NCI-H524 (cell line): ENCODE data around the gene MBOAT7.
"Not testable (repeated sequence)": the region's sequence is repeated elsewhere in the genome, so short reads cannot be mapped to it uniquely, and the experiment has no call there.

ENCODE experiments used
- DNase-seq, 2 experiments: peaks; one replicate each; lab custom pipeline; 2025; lab: John Stamatoyannopoulos, UW

MBOAT7 gene, protein sequence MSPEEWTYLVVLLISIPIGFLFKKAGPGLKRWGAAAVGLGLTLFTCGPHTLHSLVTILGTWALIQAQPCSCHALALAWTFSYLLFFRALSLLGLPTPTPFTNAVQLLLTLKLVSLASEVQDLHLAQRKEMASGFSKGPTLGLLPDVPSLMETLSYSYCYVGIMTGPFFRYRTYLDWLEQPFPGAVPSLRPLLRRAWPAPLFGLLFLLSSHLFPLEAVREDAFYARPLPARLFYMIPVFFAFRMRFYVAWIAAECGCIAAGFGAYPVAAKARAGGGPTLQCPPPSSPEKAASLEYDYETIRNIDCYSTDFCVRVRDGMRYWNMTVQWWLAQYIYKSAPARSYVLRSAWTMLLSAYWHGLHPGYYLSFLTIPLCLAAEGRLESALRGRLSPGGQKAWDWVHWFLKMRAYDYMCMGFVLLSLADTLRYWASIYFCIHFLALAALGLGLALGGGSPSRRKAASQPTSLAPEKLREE

DNA sequence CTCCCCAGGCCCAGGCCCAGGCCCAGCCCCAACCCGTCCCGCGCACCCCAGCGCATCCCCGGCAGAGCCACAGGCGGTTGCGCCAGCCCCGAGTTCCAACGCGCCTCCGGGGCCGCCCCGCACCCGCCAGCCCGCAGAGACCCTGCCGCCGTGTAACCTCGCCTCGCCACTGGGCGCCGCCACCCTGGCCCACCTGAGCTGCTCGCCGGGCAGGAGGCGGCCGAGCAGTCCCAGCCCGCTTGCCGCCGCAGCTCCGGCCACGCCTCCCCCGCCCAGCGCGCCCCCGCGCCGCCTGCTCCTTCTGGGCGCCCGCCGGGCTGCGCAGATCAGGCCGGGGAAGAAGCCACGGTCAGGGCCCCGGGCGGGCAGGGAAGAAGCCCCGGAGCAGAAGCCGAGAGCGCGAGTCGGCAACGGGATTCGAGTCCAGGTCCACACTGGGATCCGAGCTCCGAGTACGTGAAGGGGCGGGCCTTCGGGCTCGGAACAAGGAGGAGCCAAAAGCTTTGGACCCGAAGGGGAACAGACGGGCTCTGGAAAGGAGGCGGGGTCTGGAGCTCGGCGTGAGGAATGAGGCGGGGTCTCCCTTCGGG, at the start of gene MBOAT7:
TSS of gene MBOAT7 (minus strand) at position 436 of the 590 bp plus-strand sequence. CDS start 1,072 bp downstream, outside the sequence.
- peak in 1 of 2 experiments; percentile 78 for DNase-seq

DNA sequence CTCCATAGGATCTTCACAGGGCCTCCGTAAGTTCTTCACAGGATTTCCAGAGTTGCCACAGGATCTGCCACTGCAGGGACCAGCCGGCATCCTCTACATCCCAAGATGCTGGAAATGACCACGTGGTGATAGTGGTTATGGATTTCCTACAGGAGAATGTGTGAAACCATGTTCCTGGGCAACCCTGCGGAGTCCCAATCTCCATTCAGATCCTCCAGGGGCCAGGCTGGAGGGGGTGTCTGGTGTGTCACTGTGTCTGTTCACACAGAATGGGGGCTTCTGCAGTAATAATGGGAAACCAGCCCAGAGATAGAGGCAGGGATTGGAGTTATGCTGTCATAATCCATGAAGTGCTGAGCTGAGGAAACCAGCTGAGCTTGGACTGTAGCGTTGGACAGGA, 44.6 kb upstream of the MBOAT7 start:
- DNase-seq, result no peak

DNA sequence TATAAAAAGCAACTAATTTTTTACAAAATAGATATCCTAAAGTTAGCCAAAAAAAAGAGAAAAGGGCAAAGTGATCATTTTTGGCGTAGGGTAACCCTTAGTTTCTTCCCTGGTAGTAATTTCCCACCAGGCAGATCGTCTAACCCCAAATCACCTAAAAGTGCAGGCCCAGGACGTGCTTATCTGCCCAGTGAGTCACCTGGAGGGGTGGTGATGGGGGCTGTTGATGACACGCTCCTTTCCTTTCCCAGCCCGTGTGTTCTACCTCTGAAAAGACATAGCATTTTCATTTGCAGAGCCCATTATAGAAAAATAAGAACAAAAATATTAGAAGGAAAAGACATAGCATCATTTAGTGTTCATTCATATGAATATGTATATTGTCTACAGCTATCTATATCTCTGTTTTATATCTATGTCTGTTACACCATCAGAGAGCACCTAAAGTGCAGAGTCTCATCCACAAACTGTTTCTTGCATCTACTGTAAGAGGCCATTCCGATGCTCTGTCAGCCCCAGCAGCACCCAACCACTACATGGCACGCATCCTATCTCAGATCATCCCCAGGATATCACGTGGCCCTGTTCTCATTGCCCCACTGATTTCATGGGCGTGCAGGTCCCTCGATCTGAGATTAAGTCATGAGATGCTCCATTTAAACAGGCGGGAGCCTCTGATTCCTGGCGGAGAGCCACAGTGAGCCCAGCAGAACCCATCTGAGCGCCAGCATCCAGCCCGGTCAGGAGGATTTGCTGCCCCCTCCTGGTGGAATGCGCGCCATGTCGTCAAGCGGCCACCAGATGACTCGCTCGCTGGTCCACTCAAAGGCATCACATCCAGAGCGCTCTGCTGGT, 41.9 kb upstream of the MBOAT7 start:
- peak; percentile 83 to 87 for DNase-seq

DNA sequence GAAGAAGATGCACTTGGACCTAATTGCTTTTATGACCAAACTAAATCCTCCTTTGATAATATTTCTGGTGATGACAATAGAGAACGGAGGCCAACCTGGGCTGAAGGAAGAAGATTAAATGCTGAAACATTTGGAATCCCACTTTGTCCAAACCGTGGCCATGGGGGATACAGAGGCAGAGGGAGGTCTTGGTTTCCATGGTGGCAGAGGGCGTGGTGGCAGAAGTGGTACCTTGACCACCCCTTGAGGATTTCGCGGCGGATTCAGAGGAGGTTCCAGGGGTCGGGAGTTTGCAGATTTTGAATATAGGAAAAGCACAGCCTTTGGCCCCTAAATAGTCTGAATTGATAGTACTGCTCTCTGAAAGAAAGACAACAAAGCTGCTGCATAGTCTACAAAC, 40.7 kb upstream of the MBOAT7 start:
- no peak for DNase-seq

DNA sequence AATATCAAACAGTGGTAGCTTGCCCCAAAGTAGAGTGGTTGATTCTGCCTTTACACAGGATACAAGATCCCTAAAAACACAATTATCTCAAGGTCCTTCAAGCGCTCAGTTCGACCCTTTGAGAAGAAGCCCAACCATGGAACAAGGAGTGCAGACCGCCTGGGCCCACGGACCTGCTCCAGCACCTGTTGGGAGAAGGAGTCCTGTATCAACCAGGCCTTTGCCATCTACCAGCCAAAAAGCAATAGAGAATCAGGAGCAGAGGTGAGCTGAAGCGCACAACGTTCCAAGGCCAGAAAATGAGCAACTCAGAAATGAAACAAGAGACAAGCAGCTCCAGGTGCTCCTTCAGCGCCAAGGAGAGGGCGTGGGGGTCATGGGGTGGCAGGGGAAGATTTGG, 39.8 kb upstream of the MBOAT7 start:
- no peak for DNase-seq

DNA sequence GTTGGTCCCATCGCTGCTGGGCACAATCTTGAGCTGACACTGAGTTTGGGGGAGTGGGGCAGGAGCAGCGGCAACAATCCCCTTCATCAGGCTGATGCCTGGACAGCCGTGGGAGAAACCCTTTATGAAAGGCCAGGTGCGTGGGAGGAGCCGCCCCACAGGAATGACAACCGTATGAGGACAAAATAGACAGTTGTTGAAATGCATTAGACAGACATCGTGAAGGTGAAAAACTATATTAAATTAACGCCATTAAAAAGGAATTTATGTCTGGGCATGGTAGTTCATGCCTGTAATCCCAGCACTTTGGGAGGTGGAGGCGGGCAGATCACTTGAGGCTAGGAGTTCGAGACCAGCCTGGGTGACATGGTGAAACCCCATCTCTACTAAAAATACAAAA, 35.2 kb upstream of the MBOAT7 start:
- not testable (repeated sequence) for DNase-seq

DNA sequence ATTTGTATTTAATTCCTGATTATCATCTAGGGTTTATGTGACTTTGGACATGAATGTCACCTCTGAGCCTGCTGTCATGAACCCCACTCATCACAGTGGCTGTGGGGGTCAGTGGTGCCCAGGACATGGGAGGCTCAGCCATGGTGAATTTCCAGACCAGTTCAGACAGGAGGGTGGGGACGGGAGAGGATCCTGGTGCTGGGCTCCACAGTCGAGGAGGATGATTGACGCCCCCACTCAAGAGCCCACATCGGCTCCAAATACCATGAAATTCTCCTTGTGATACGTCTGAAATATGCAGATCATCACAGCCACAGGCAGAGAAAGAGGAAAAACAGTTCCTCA, 34.5 kb upstream of the MBOAT7 start:
- DNase-seq, result not testable (repeated sequence)

DNA sequence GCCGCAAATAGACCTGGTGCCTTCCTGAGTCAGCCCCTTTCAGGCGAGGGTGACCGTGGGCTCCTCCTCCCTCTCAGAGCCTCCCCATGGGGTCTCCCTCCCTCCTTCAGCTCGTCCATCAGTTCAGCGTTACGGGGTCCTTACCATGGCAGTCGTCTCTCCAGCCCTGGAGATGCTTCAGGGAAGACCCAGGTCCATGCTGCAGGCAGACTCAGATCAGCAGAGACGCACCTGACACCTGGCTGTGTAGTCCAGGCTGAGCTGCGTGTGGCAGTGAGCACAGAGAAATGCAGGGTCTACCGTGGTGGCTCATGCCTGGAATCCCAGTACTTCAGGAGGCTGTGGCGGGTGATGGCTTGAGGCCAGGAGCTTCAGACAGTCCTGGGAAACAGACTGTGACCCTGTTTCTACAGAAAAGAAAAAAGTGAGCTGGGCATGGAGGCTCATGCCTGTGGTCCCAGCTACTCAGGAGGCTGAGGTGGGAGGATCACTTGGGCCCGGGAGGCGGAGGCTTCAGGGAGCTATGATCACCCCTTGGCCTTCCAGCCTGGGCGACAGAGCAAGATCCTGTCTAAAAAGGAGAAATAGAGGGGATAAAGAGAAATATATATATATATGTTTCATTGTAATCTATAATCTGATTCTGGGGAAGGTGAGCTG, 34.0 kb upstream of the MBOAT7 start:
- DNase-seq, result not testable (repeated sequence)

DNA sequence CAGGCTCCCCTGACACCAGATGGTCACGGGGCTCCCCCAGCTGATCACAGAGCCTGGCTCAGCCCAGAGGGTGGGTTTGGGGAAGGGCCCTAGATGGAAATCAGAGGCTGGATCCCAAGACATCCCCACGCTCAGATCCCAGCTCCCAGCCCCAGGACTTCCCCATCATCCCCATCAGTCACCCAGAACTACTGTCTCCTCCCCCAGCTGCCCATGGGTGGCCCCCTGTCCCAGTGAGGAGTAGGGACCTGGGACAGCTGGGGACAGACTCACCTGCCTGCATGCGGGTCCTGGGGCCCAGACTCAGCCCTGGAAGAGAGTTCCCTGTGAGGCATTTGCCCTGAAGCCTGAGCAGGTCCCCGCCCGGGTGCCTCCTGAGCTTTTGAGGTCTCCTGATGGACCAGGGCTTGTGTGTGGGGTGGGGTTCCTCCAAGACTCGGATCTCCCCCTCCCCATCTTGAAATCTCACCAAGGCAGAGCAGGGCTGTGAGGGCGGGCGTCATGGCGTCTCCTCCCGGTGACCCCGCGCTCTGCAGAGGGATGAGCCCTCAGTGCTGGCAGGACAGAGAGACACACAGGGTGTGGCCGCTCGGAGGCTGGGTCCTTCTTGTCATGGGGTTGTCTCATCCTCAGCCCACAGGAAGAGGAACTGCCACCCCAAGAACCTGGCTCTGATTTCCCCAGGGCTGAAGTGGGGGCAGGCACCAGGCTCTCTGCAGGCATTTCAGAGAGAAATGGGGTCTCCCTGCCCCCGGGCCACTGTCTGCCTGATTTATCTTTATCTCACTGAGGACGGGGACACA, 33.3 kb upstream of the MBOAT7 start, which contains the start of gene LILRB3:
TSS of gene LILRB3 (minus strand) at position 534 of the 803 bp plus-strand sequence. CDS start at position 503, 31 bp downstream.
- DNase-seq, result not testable (repeated sequence)

DNA sequence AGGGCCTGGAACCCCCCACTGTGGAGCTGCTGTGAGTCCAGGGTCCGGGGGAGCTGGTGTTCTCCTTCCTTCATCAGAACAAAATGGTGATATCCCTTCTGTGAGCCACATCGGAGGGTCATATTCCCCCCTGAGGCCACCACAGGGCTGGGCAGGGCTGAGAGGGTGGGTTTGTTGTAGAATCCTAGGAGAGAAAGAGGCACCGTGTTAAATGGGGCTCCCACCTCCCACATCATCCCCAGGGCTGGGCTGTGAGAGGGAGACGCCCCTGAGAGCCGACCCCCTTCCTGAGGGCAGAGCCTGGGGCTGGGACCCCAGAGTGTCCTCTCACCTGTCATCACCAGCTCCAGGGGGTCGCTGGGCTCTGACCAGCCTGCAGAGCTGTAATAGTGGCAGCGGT, 32.6 kb upstream of the MBOAT7 start:
- DNase-seq, result not testable (repeated sequence)

DNA sequence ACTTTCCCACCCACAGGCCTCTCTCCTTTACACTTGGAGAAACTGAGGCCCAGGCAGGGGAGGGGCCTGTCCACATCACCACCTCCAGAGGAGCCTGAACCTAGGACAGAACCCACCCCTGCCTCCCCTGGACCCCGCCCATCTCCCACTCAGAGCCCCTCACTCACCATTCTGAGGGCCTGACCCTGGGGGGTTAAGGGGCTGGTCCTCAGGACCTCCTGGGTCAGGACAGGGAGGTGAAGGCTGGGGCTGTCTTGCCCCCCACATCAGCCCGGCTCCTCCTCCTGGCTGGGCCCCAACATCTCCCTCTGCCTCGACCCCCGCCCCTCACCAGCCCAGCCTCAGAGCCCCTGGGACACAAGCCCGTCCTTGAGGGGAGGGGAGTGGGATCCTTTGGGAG, 30.3 kb upstream of the MBOAT7 start:
- not testable (repeated sequence) for DNase-seq

DNA sequence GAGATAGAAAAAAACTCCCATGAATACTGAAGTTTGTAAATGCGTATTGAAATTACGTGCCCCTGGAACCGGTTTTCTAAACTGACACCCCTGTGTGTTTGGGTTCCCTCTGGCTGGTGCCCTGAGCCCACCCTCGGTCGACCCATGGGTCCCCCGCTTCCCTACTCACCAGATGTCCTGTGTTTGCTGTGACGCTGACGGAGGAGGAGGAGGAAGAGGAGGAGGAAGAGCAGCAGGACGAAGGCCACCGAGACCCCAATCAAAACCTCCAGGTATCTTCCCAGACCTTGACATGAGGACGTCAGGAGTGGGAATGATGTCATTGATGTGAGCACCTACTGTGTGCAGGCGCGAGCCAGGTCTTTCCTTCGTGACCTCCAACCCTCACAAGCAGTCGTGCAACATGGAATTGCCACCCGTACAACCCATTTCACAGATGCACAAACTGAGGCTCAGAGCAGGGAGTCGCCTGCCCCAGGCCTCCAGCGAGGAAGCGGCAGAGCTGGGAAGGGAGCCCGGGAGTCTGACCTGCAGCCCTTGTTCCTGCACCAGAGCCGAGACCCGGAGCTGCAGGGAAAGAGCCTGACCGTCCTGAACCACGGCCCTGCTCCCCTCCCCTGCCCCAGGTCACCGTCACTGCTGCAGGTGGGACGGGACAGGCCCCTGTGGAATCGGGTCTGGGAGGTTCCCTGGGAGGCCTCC, 29.7 kb upstream of the MBOAT7 start:
- DNase-seq, result no peak

DNA sequence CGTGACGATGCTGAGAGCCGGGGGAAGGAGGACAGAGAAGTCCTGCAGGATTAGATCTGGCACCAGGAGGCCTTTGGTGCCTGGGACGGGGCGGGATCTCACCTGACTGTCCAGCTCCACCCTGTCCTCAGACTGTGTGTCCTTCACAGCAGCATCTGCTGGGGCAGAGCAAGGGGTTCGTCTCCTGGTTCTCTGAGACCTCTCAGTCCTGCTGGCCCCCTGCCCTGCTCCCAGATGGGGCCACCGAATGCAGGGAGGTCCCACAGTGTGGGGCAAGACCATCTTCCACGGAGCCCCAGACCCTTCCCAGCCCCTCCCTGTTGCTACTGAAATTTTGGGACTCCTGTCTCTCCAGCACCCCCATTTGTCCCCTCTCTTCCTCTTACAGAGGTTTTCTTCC, 28.9 kb upstream of the MBOAT7 start:
- DNase-seq, result no peak

DNA sequence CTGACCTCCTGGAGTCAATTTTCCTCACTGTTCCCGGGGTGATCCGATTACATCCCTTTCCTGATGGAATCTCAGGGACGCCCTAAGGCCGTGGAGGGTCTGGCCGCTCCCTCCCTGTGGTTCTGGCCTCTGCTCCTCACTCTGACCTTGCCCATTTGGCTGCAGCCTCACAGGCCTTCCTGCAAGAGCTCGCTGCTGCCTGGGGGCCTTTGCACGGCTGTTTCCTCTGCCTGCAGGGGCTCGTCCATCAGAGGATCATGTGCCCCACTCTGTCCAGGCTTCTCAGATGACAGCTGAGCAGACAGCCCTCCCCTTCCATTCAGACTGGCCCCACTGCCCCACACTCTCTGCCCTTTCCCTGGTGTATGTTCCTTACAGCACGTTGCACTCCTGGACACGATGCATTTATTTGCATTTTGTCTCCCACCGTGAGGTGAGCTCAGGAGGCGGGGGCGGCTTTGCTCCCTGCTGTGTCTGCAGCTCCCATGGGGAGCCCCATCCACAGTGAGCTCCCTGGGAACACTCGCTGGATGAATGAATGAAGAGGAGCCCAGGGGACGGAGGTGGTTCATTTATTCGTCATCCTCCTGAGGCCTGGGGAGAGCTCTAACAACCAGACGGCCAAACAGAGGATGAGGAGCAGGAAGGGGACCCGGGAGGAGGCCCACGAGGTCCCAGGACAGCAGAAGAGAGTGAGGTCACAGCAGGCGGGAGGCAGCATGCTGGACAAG, 28.3 kb upstream of the MBOAT7 start:
- DNase-seq, result not testable (repeated sequence)

DNA sequence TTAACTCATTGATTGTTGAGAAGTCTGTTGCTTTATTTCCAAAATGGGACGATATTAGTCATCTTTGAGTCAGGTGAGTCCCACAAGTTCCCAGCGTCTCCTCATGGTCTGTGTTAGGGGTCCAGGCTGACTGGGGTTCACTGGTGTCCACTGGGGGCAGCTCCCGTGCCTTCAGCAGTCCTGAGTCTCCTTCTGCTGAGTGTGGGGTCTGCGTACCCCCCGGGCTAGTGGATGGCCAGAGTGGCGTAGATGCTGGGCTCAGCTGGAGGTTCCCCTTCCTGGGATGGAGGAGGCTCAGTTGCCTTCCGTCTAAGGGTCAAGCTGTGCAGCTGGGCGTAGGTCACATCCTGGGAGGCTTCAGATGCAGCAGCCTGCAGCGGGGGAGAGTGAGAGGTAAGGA, 27.5 kb upstream of the MBOAT7 start:
- no peak for DNase-seq

DNA sequence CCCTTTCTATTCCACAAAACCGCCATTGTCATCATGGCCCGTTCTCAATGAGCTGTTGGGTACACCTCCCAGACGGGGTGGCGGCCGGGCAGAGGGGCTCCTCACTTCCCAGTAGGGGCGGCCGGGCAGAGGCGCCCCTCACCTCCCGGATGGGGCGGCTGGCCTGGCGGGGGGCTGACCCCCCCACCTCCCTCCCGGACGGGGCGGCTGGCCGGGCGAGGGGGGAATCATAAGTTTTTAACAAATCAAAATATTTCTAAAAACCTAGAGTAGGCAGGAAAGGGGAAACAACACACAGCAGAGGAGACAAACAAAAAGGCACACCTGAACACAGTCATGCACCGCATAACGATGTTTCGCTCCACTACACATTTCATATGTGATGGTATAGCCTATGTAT, 25.4 kb upstream of the MBOAT7 start:
- not testable (repeated sequence) for DNase-seq

DNA sequence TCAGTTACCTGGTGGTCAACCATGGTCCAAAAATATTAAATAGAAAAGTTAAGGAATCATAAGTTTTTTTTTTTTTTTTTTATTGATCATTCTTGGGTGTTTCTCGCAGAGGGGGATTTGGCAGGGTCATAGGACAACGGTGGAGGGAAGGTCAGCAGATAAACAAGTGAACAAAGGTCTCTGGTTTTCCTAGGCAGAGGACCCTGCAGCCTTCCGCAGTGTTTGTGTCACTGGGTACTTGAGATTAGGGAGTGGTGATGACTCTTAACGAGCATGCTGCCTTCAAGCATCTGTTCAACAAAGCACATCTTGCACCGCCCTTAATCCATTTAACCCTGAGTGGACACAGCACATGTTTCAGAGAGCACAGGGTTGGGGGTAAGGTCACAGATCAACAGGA, 24.8 kb upstream of the MBOAT7 start:
- DNase-seq, result not testable (repeated sequence)

DNA sequence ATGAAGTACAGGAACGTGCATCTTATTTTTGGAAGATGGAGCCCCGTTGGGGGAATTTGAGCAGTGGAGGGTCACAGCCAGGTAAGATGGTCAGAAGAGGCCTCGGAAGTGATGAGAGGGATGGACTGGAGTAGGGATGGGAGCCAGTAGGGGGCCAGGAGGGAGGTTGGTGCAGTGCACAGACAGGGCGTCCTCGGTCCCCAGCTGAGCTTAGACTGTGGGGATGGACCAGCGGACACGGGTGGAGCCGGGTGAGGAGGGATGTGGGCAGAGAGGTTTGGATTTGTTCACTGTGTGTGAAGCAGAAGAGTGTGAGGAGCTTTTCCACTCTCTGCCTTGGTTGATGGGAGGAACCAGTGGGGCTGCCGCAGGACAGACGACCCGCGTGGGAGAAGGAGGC, 21.9 kb upstream of the MBOAT7 start:
- no peak for DNase-seq

DNA sequence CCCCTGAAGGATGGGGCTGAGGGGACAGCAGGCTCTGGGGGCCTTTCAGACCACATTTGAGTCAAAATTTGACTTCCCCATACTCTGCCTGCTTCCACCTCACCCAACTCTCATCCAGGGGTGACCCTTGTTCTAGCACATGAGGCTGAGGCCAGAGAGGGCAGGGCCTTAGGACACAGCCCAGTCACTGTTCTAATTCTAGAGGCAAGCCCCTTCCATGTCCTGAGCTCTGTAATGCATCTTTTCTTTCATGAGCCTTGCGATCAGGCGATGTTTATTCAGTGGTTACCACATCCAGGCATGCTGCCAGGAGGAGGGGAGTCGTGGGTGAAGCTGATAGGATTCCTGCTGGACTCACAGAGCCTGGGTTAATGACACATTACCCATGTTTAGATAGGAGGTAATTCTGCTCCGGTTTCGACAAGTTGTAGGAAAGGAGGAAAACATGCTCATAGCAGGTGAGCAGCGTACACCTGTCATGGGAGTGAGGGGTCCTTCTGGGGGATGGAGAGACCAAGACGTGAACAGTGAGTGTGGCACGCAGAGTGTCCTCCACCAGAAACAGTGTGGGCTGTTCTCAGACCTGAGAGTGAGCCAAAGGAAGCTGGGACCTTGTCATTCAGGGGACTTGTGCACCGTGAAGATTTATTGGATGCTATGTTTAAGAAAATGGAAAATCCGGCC, 20.6 kb upstream of the MBOAT7 start:
- peak in 1 of 2 experiments; percentile 20 for DNase-seq
